ENCODE results near the gene LHB. TPM values are rescaled to one million over a fixed set of nuclear protein-coding genes. Genes with fewer than 3 reads are reported as not detected.
"Not testable (repeated sequence)": the region's sequence is repeated elsewhere in the genome, so short reads cannot be mapped to it uniquely, and the experiment has no call there.

Gene LHB
- total RNA-seq, 2 donors from 2014 or later: 0.59 TPM; not detected in 1

GRCh38 chr19:49020342-49020741 lies 3.5 kb upstream of the LHB start:
- DNase-seq: peak; percentile 83
- no peak overlapping the region for H3K4me3 ChIP-seq (ENCODE audit: low read length)
- no peak overlapping the region for H3K4me3 Mint-ChIP-seq

GRCh38 chr19:49019242-49019932 lies 2.5 kb upstream of the LHB start:
- H3K27me3 ChIP-seq (ENCODE audit: control insufficient read depth, insufficient read depth, low read length, poor library complexity, severe bottlenecking): peaks cover 12% of the 10 kb centered on the region

More at GRCh38 chr19:49020342-49020741, 3.5 kb upstream of the LHB start:
- Mint-ChIP-seq H3K27ac (no peak overlapping the region), H3K4me1 (peaks cover 7% of the 10 kb centered on the region), H3K36me3 (ENCODE audit: low read depth) (peaks cover 7% of the 10 kb centered on the region), H3K9me3 (no peaks in the 10 kb centered on the region), H3K27me3 (ENCODE audit: insufficient read depth) (peaks cover 47% of the 10 kb centered on the region)
- H3K27me3 ChIP-seq (ENCODE audit: control insufficient read depth, insufficient read depth, low read length, poor library complexity, severe bottlenecking): peaks cover 12% of the 10 kb centered on the region
- no peaks in the 10 kb centered on the region for H3K36me3 ChIP-seq (ENCODE audit: control insufficient read depth, insufficient read depth, low read length)
- 90 to 94% methylated on average over 4 to 11 of the region's 11 CpGs for WGBS, 2 experiments (ENCODE audit: insufficient coverage in 1 of 2, insufficient read length in 1 of 2)
- H3K4me1 ChIP-seq (ENCODE audit: control insufficient read depth, insufficient read depth, low read length): no peaks in the 10 kb centered on the region
- TF ChIP-seq CTCF (conservative IDR thresholded peaks at IDR 0.05): no peak
- no peak overlapping the region for H3K9ac ChIP-seq (ENCODE audit: extremely low read depth, low read length, poor library complexity, severe bottlenecking)
- H3K9me3 ChIP-seq (ENCODE audit: control insufficient read depth, low read length): no peaks in the 10 kb centered on the region
- no peak overlapping the region for H3K27ac ChIP-seq (ENCODE audit: low read depth, low read length)

GRCh38 chr19:49018388-49019241 lies 1.7 kb upstream of the LHB start:
- not testable (repeated sequence) for H3K9me3 ChIP-seq (ENCODE audit: control insufficient read depth, low read length); H3K27ac Mint-ChIP-seq; H3K4me1 Mint-ChIP-seq; H3K27ac ChIP-seq (ENCODE audit: low read depth, low read length); H3K9me3 Mint-ChIP-seq; H3K36me3 ChIP-seq (ENCODE audit: control insufficient read depth, insufficient read depth, low read length); H3K4me1 ChIP-seq (ENCODE audit: control insufficient read depth, insufficient read depth, low read length); H3K9ac ChIP-seq (ENCODE audit: extremely low read depth, low read length, poor library complexity, severe bottlenecking)
- peak; percentile 57 for DNase-seq
- H3K4me3 Mint-ChIP-seq: peak overlapping the region; percentile 46
- peaks cover 12% of the 10 kb centered on the region for H3K27me3 ChIP-seq (ENCODE audit: control insufficient read depth, insufficient read depth, low read length, poor library complexity, severe bottlenecking)
- H3K36me3 Mint-ChIP-seq (ENCODE audit: low read depth): peaks cover 21% of the 10 kb centered on the region
- H3K4me3 ChIP-seq (ENCODE audit: low read length): peak overlapping the region; percentile 69
- H3K27me3 Mint-ChIP-seq (ENCODE audit: insufficient read depth): peaks cover 45% of the 10 kb centered on the region
- WGBS, 2 experiments (ENCODE audit: insufficient coverage in 1 of 2, insufficient read length in 1 of 2): 50 to 64% methylated on average over 23 to 49 of the region's 50 CpGs

More at GRCh38 chr19:49019242-49019932, 2.5 kb upstream of the LHB start:
- Mint-ChIP-seq H3K9me3 (no peaks in the 10 kb centered on the region), H3K27ac (peak overlapping the region; percentile 69), H3K27me3 (ENCODE audit: insufficient read depth) (peaks cover 45% of the 10 kb centered on the region), H3K4me3 (peak overlapping the region; percentile 46), H3K4me1 (peaks cover 7% of the 10 kb centered on the region), H3K36me3 (ENCODE audit: low read depth) (peaks cover 13% of the 10 kb centered on the region)
- no peak overlapping the region for H3K27ac ChIP-seq (ENCODE audit: low read depth, low read length)
- no peak overlapping the region for H3K9ac ChIP-seq (ENCODE audit: extremely low read depth, low read length, poor library complexity, severe bottlenecking)
- no peaks in the 10 kb centered on the region for H3K4me1 ChIP-seq (ENCODE audit: control insufficient read depth, insufficient read depth, low read length)
- no peaks in the 10 kb centered on the region for H3K9me3 ChIP-seq (ENCODE audit: control insufficient read depth, low read length)
- H3K36me3 ChIP-seq (ENCODE audit: control insufficient read depth, insufficient read depth, low read length): peaks cover 6% of the 10 kb centered on the region
- WGBS, 2 experiments (ENCODE audit: insufficient coverage in 1 of 2, insufficient read length in 1 of 2): 84 to 92% methylated on average over 19 to 41 of the region's 41 CpGs
- TF ChIP-seq CTCF (conservative IDR thresholded peaks at IDR 0.05): peak; percentile 58
- H3K4me3 ChIP-seq (ENCODE audit: low read length): no peak overlapping the region
- peak; percentile 94 for DNase-seq

Measured in endodermal cell (in vitro differentiated cells).